Liver (tissue), 9 donors: ENCODE results near the gene GPRC5D. TPM values are rescaled to one million over a fixed set of nuclear protein-coding genes. Genes with fewer than 3 reads are reported as not detected.

Experiments
- DNase-seq: peaks from one replicate; pipeline ENCODE4 v3.0.0-alpha.2; 2017; ENCODE audit warnings: low spot score
- H3K27ac ChIP-seq, 2 donors: one replicate each; pipeline ENCODE4 v1.7.0; 2013; ENCODE audit warnings: inconsistent platforms in 2 of 2, low read length in 2 of 2, control low read depth in 1 of 2, low read depth in 1 of 2, mild to moderate bottlenecking in 1 of 2
- H3K27me3 ChIP-seq, 4 donors: one replicate each; pipeline versions ENCODE4 v1.6.1 to v1.7.0; 2013; ENCODE audit warnings: low read length in 3 of 4, inconsistent platforms in 1 of 4, mild to moderate bottlenecking in 1 of 4, moderate library complexity in 1 of 4; ENCODE audit not compliant: control insufficient read depth in 4 of 4, insufficient read depth in 4 of 4
- H3K36me3 ChIP-seq, 4 donors: one replicate each; pipeline versions ENCODE4 v1.6.1 to v1.7.0; 2013; ENCODE audit warnings: low read length in 3 of 4, mild to moderate bottlenecking in 3 of 4, low read depth in 1 of 4, moderate library complexity in 1 of 4; ENCODE audit not compliant: control insufficient read depth in 4 of 4, insufficient read depth in 3 of 4
- H3K4me1 ChIP-seq, 4 donors: one replicate each; pipeline versions ENCODE4 v1.6.1 to v1.7.0; 2013; ENCODE audit warnings: low read length in 3 of 4, mild to moderate bottlenecking in 3 of 4, moderate library complexity in 1 of 4; ENCODE audit not compliant: control insufficient read depth in 4 of 4, insufficient read depth in 4 of 4
- H3K4me3 ChIP-seq, 3 donors: one replicate each; pipeline versions ENCODE4 v1.6.1 to v1.7.0; 2013; ENCODE audit warnings: low read length in 3 of 3, control low read depth in 1 of 3, low read depth in 1 of 3, mild to moderate bottlenecking in 1 of 3
- H3K9ac ChIP-seq, 2 donors: one replicate each; pipeline ENCODE4 v1.7.0; 2013; ENCODE audit warnings: low read length in 2 of 2, mild to moderate bottlenecking in 2 of 2, moderate library complexity in 2 of 2, control low read depth in 1 of 2, low read depth in 1 of 2
- H3K9me3 ChIP-seq, 4 donors: one replicate each; pipeline versions ENCODE4 v1.6.1 to v1.7.0; 2013; ENCODE audit warnings: low read length in 3 of 4; ENCODE audit not compliant: control insufficient read depth in 4 of 4
- ATF3 ChIP-seq: IDR thresholded peaks from 2 replicates; pipeline ENCODE4 v1.6.1; 2016; ENCODE audit warnings: antibody characterized with exemption
- CTCF ChIP-seq: fragments of 150-350 bp; IDR thresholded peaks from 2 replicates; pipeline ENCODE4 v1.5.1; 2017; ENCODE audit warnings: improper control_type of control experiment, low read depth, low read length; ENCODE audit not compliant: missing input control
- EGR1 ChIP-seq, 2 donors: IDR thresholded peaks; 2 replicates each; pipeline ENCODE4 v1.6.1; 2016 to 2018; ENCODE audit warnings: antibody characterized with exemption in 2 of 2, low read depth in 2 of 2
- FOXA1 ChIP-seq: IDR thresholded peaks from 2 replicates; pipeline ENCODE4 v1.6.1; 2016; ENCODE audit warnings: antibody characterized with exemption
- FOXA2 ChIP-seq: IDR thresholded peaks from 2 replicates; pipeline ENCODE4 v1.6.1; 2016; ENCODE audit warnings: antibody characterized with exemption
- GABPA ChIP-seq, 2 donors: IDR thresholded peaks in 1 of 2; conservative IDR thresholded peaks in 1 of 2; 2 replicates each; pipeline ENCODE4 v1.6.1; 2016; ENCODE audit warnings: antibody characterized with exemption in 2 of 2, mild to moderate bottlenecking in 1 of 2, moderate library complexity in 1 of 2
- HNF4A ChIP-seq, 2 donors: conservative IDR thresholded peaks; 2 replicates each; pipeline ENCODE4 v1.6.1; 2016; ENCODE audit warnings: antibody characterized with exemption in 2 of 2, mild to moderate bottlenecking in 2 of 2
- HNF4G ChIP-seq: IDR thresholded peaks from 2 replicates; pipeline ENCODE4 v1.6.1; 2016; ENCODE audit warnings: antibody characterized with exemption
- NR2F2 ChIP-seq: IDR thresholded peaks from 2 replicates; pipeline ENCODE4 v1.6.1; 2016; ENCODE audit warnings: antibody characterized with exemption
- RXRA ChIP-seq, 2 donors: IDR thresholded peaks; 2 replicates each; pipeline ENCODE4 v1.6.1; 2017 to 2018; ENCODE audit warnings: antibody characterized with exemption in 2 of 2, mild to moderate bottlenecking in 1 of 2
- SP1 ChIP-seq: IDR thresholded peaks from 2 replicates; pipeline ENCODE4 v1.6.1; 2018; ENCODE audit warnings: antibody characterized with exemption, mild to moderate bottlenecking
- ZBTB33 ChIP-seq: IDR thresholded peaks from 2 replicates; pipeline ENCODE4 v1.6.1; 2016; ENCODE audit warnings: antibody characterized with exemption
- WGBS: extraction: QIAGEN DNeasy Blood & Tissue Kit; methylation state at CpG from one replicate; pipeline ENCODE4 v1.1.7; 2013; 5-methylcytosine and 5-hydroxymethylcytosine counted together
- polyA plus RNA-seq, 2 donors: library from polyadenylated mRNA; stranded (reverse) in 1 of 2; unstranded in 1 of 2; fragments of 200-250 nt in 1 of 2; fragments of >200 nt in 1 of 2; fragmentation: Nextera tagmentation in 1 of 2; extraction: Ambion mirVana in 1 of 2; gene quantifications; one replicate each; pipeline versions ENCODE4 v1.2.1 to v1.2.3, GENCODE V29; 2013 to 2015
- total RNA-seq, 2 donors: library from RNA; depleted of rRNA; stranded (reverse); fragments of >200 nt; gene quantifications; one replicate each; pipeline ENCODE4 v1.2.3, GENCODE V29; 2014
- donor health status: healthy.
- donor health status: healthy.
- donor health status: healthy.
- donor health status: healthy.
- donor health status: healthy.

Gene GPRC5D
- total and polyA plus RNA-seq, 4 donors: 0.13 to 0.17 TPM; not detected in 2

GRCh38 chr12:12997734-12998133 is 45.8 kb upstream of the GPRC5D start:
- Histone ChIP-seq H3K4me1 (peaks cover 10 to 55% (median 30%) of the 10 kb centered on the region in 4 donors), H3K9me3 (no peaks in the 10 kb centered on the region), H3K9ac (no peak overlapping the region), H3K36me3 (no peaks in the 10 kb centered on the region), H3K4me3 (no peak overlapping the region), H3K27me3 (no peaks in the 10 kb centered on the region), H3K27ac (peak overlapping the region in 1 of 2 donors; percentile 36)
- no peak for DNase-seq
- no peak for TF ChIP-seq HNF4A (conservative IDR thresholded peaks at IDR 0.05)
- no peak for TF ChIP-seq FOXA1
- no peak for TF ChIP-seq RXRA (IDR thresholded peaks at IDR 0.05)
- TF ChIP-seq ZBTB33: no peak
- no peak for TF ChIP-seq EGR1 (IDR thresholded peaks at IDR 0.05; ENCODE audit: low read depth in 2 of 2)
- TF ChIP-seq CTCF: no peak
- 72% methylated on average over 2 of the region's 2 CpGs for WGBS

GRCh38 chr12:12997156-12997555 is 45.2 kb upstream of the GPRC5D start:
- Histone ChIP-seq H3K9ac (no peak overlapping the region), H3K27me3 (no peaks in the 10 kb centered on the region), H3K4me3 (no peak overlapping the region), H3K9me3 (no peaks in the 10 kb centered on the region), H3K4me1 (peaks cover 10 to 53% (median 30%) of the 10 kb centered on the region in 4 donors), H3K27ac (peak overlapping the region in 1 of 2 donors; percentile 36), H3K36me3 (no peaks in the 10 kb centered on the region)
- no peak for TF ChIP-seq SP1
- no peak for TF ChIP-seq ATF3
- no peak for TF ChIP-seq NR2F2
- TF ChIP-seq GABPA (IDR thresholded peaks at IDR 0.05 in 1 of 2, conservative IDR thresholded peaks at IDR 0.05 in 1 of 2): no peak
- no peak for TF ChIP-seq EGR1 (IDR thresholded peaks at IDR 0.05; ENCODE audit: low read depth in 2 of 2)
- no peak for TF ChIP-seq FOXA2
- DNase-seq: peak; percentile 49
- WGBS: 45% methylated on average over 3 of the region's 3 CpGs

- Histone ChIP-seq H3K27ac (no peak overlapping the region), H3K36me3 (no peaks in the 10 kb centered on the region), H3K9ac (no peak overlapping the region), H3K27me3 (no peaks in the 10 kb centered on the region), H3K4me1 (peaks cover 10 to 45% (median 28%) of the 10 kb centered on the region in 4 donors), H3K9me3 (no peaks in the 10 kb centered on the region), H3K4me3 (no peak overlapping the region)
- DNase-seq: peak; percentile 59
- no peak for TF ChIP-seq HNF4G
- WGBS: 34% methylated on average over 3 of the region's 3 CpGs
These were observed 44.2 kb upstream of the GPRC5D start for GRCh38 chr12:12996209-12996608.
